Neuronal stem cell (in vitro differentiated cells): ENCODE results near the gene LDLRAP1.

ENCODE experiments used
- DNase-seq: peaks from one replicate; pipeline ENCODE4 v3.0.0-alpha.2; 2013; ENCODE audit warnings: low spot score
- H2AFZ ChIP-seq: one replicate; pipeline ENCODE4 v1.6.1; 2013; ENCODE audit warnings: mild to moderate bottlenecking, low read length, inconsistent platforms
- H2AK5ac ChIP-seq: 2 replicates; pipeline ENCODE4 v1.6.1; 2013; ENCODE audit warnings: low read depth, mild to moderate bottlenecking, inconsistent platforms, low read length, moderate library complexity, mixed read lengths
- H2BK120ac ChIP-seq: 2 replicates; pipeline ENCODE4 v1.6.1; 2013; ENCODE audit warnings: low read depth, mild to moderate bottlenecking, inconsistent platforms, low read length, moderate library complexity, mixed read lengths
- H2BK12ac ChIP-seq: one replicate; pipeline ENCODE4 v1.6.1; 2013; ENCODE audit warnings: low read length, inconsistent platforms
- H2BK15ac ChIP-seq: 2 replicates; pipeline ENCODE4 v1.6.1; 2013; ENCODE audit warnings: mild to moderate bottlenecking, low read length, inconsistent platforms, mixed read lengths
- H2BK5ac ChIP-seq: one replicate; pipeline ENCODE4 v1.6.1; 2013; ENCODE audit warnings: inconsistent platforms, mild to moderate bottlenecking, low read length, moderate library complexity
- H3K14ac ChIP-seq: one replicate; pipeline ENCODE4 v1.6.1; 2013; ENCODE audit warnings: low read length, inconsistent platforms
- H3K18ac ChIP-seq: 2 replicates; pipeline ENCODE4 v1.6.1; 2013; ENCODE audit warnings: low read length, inconsistent platforms
- H3K23ac ChIP-seq: 2 replicates; pipeline ENCODE4 v1.6.1; 2013; ENCODE audit warnings: low read depth, mild to moderate bottlenecking, mixed read lengths, low read length, inconsistent platforms; ENCODE audit not compliant: poor library complexity
- H3K27ac ChIP-seq: replicated peaks from 3 replicates; pipeline ENCODE4 v1.5.1; 2013; ENCODE audit warnings: low read length, inconsistent platforms
- H3K27me3 ChIP-seq, 3 experiments: 2 replicates each; pipeline ENCODE4 v1.6.1; 2013; ENCODE audit warnings: low read length in 3 of 3, mild to moderate bottlenecking in 2 of 3, inconsistent platforms in 1 of 3, low read depth in 1 of 3, mixed read lengths in 1 of 3, moderate library complexity in 1 of 3; ENCODE audit not compliant: control insufficient read depth in 3 of 3, insufficient read depth in 3 of 3
- H3K36me3 ChIP-seq, 2 donors: replicated peaks in 1 of 2; 2 replicates each; pipeline ENCODE4 v1.6.1; 2013; ENCODE audit warnings: low read length in 2 of 2; ENCODE audit not compliant: control insufficient read depth in 2 of 2, insufficient read depth in 2 of 2
- H3K4ac ChIP-seq: 2 replicates; pipeline ENCODE4 v1.6.1; 2013; ENCODE audit warnings: inconsistent platforms, mild to moderate bottlenecking, low read length, moderate library complexity
- H3K4me1 ChIP-seq, 2 donors: 1 replicate in 1 of 2; 2 replicates in 1 of 2; pipeline ENCODE4 v1.6.1; 2013; ENCODE audit warnings: low read length in 2 of 2, low read depth in 1 of 2; ENCODE audit not compliant: control insufficient read depth in 2 of 2, insufficient read depth in 1 of 2
- H3K4me2 ChIP-seq: one replicate; pipeline ENCODE4 v1.6.1; 2013; ENCODE audit warnings: mild to moderate bottlenecking, low read length, inconsistent platforms; ENCODE audit not compliant: insufficient read depth, poor library complexity, severe bottlenecking
- H3K4me3 ChIP-seq, 2 donors: 2 replicates each; pipeline ENCODE4 v1.5.1; 2013; ENCODE audit warnings: low read length in 2 of 2, mild to moderate bottlenecking in 2 of 2, inconsistent platforms in 1 of 2, moderate library complexity in 1 of 2
- H3K79me1 ChIP-seq: one replicate; pipeline ENCODE4 v1.6.1; 2013; ENCODE audit warnings: low read depth, mild to moderate bottlenecking, inconsistent platforms, low read length, moderate library complexity
- H3K9ac ChIP-seq: one replicate; pipeline ENCODE4 v1.6.1; 2013; ENCODE audit warnings: mild to moderate bottlenecking, low read depth, low read length, inconsistent platforms; ENCODE audit not compliant: poor library complexity
- H3K9me3 ChIP-seq, 2 donors: replicated peaks in 1 of 2; 2 replicates each; pipeline versions ENCODE3 to v1.6.1; 2013; ENCODE audit warnings: low read length in 2 of 2, mild to moderate bottlenecking in 2 of 2, inconsistent platforms in 1 of 2, low read depth in 1 of 2, mixed read lengths in 1 of 2, moderate library complexity in 1 of 2; ENCODE audit not compliant: control insufficient read depth in 2 of 2, insufficient read depth in 1 of 2
- H4K8ac ChIP-seq: one replicate; pipeline ENCODE4 v1.6.1; 2013; ENCODE audit warnings: low read depth, mild to moderate bottlenecking, inconsistent platforms, low read length, moderate library complexity
- H4K91ac ChIP-seq: one replicate; pipeline ENCODE4 v1.6.1; 2013; ENCODE audit warnings: low read length, low read depth, mild to moderate bottlenecking, inconsistent platforms; ENCODE audit not compliant: poor library complexity
- WGBS, 2 donors: extraction: QIAGEN DNeasy Blood & Tissue Kit; methylation state at CpG; one replicate each; pipeline ENCODE4 v1.1.7; 2013; ENCODE audit warnings: missing lambda C conversion rate in 2 of 2, mixed read lengths in 1 of 2; ENCODE audit not compliant: insufficient read length in 2 of 2, insufficient replicate concordance in 1 of 2; ENCODE audit errors: extremely low coverage in 2 of 2; 5-methylcytosine and 5-hydroxymethylcytosine counted together

Gene LDLRAP1

GRCh38 chr1:25562928-25563283, 19.5 kb downstream of the LDLRAP1 start:
- no CpG with 5 or more reads among the region's 9 CpGs for WGBS, 2 donors

DNA sequence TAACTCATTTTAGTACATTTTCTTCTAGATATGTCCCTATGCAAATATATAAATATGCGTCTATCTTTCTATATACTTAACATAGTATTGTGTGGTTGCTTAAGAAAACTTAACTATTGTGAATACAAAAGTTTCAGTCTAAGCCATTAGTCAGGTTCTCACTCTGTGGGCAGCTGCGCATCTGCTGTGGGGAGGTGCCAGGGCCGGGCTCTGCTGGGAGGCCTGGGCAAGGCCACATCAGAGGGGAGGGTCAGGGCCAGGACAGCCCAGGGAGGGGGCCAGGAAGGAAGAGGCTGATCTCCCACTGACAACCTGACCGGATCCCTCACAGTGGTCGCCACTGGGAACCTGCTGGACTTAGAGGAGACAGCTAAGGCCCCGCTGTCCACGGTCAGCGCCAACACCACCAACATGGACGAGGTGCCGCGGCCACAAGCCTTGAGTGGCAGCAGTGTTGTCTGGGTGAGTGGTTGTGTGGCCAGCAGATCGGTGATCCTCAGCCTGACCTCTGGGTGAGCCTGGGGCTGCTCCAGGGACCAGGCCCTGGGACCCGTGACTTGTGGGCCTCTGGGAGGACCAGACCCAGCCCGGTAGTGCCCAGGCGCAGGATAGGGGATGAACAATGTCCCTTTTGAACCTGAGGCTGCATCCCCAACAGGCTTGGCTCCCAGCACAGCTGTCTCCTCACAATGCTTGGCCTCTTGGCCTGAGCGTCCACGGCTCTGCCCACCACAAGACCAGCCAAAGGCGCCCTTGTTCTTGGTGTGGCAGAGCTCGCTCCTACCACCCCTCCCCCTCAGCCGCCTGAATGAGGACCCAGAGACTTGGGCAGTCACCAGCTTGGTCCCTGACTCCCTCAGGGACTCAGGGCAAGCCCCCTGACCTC, 20.2 kb downstream of the LDLRAP1 start:
- H4K91ac ChIP-seq, result no peak overlapping the region
- no peaks in the 10 kb centered on the region for H3K9me3 ChIP-seq
- no peak for DNase-seq
- H3K4me3 ChIP-seq, result no peak overlapping the region
- no peak overlapping the region for H2BK12ac ChIP-seq
- H3K27ac ChIP-seq, result no peak overlapping the region
- peak overlapping the region; percentile 86 for H3K14ac ChIP-seq
- peak overlapping the region; percentile 56 for H3K23ac ChIP-seq
- H3K27me3 ChIP-seq, result no peaks in the 10 kb centered on the region
- no peak overlapping the region for H2BK120ac ChIP-seq
- peaks cover 41 to 47% of the 10 kb centered on the region in 2 donors for H3K4me1 ChIP-seq
- H2BK5ac ChIP-seq, result no peak overlapping the region
- H3K36me3 ChIP-seq, result no peaks in the 10 kb centered on the region
- H2AK5ac ChIP-seq, result peak overlapping the region; percentile 77
- H3K9ac ChIP-seq, result peak overlapping the region; percentile 35
- no peak overlapping the region for H2AFZ ChIP-seq
- WGBS, 2 donors, result no CpG with 5 or more reads among the region's 20 CpGs
- H3K18ac ChIP-seq, result peak overlapping the region; percentile 67
- H3K4ac ChIP-seq, result no peak overlapping the region
- peak overlapping the region; percentile 27 for H2BK15ac ChIP-seq
- H4K8ac ChIP-seq, result no peak overlapping the region
- H3K4me2 ChIP-seq, result no peak overlapping the region
- H3K79me1 ChIP-seq, result no peaks in the 10 kb centered on the region

More at GRCh38 chr1:25562928-25563283, 19.5 kb downstream of the LDLRAP1 start:
- H3K4me1 ChIP-seq, result peaks cover 34 to 43% of the 10 kb centered on the region in 2 donors
- H3K27me3 ChIP-seq, result no peaks in the 10 kb centered on the region
- H2BK5ac ChIP-seq, result no peak overlapping the region
- no peaks in the 10 kb centered on the region for H3K79me1 ChIP-seq
- no peak overlapping the region for H2AK5ac ChIP-seq
- H2BK12ac ChIP-seq, result no peak overlapping the region
- no peak overlapping the region for H3K27ac ChIP-seq
- no peak overlapping the region for H3K4ac ChIP-seq
- H3K4me2 ChIP-seq, result no peak overlapping the region
- no peak overlapping the region for H2BK120ac ChIP-seq
- H4K8ac ChIP-seq, result no peak overlapping the region
- no peak overlapping the region for H2BK15ac ChIP-seq
- no peaks in the 10 kb centered on the region for H3K36me3 ChIP-seq
- no peak overlapping the region for H4K91ac ChIP-seq
- no peaks in the 10 kb centered on the region for H3K9me3 ChIP-seq
- H2AFZ ChIP-seq, result no peak overlapping the region
- no peak overlapping the region for H3K14ac ChIP-seq
- H3K9ac ChIP-seq, result no peak overlapping the region
- no peak overlapping the region for H3K4me3 ChIP-seq
- no peak overlapping the region for H3K23ac ChIP-seq
- DNase-seq, result no peak
- H3K18ac ChIP-seq, result no peak overlapping the region

DNA sequence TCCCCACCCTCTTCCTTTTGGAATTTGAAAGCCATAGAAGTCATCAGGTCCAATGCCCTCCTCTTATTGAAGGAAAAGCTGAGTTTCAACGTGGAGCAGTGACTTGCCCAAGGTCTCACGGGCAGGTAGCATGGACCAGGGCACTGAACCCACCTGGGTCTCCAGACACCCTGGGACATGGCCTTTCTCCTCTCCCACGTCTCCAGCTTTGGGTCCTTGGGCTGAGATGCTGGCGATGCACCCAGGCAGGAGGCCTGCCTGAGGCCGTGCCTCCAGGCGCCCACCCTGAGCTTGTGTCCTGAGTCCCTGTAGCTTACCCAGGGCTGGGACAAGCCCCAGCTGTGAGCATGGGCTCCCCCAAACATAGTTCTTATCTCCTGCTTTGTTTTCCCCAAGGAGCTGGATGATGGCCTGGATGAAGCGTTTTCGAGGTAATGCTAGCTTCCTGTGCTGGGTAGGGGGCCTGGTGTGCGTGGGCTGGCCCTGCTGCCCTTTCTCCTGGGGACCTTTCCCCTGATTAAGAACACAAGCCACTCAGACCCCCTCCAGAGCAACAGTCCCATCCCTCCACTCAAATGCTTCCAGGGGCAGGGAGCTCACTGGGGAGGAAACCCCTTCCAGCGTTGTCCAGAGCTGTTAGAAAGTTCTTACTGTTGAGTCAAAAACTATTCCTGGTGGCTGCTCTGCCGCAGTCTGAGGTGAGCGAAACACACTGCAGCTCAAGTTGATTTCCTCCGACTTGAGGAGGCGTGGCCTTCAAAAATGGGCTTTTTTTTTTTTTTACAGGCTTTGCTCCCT, 21.6 kb downstream of the LDLRAP1 start:
- Histone ChIP-seq H3K27me3 (no peaks in the 10 kb centered on the region), H3K27ac (no peak overlapping the region)
- WGBS, 2 donors, result no CpG with 5 or more reads among the region's 14 CpGs

GRCh38 chr1:25565626-25566025, 22.2 kb downstream of the LDLRAP1 start:
- no peak overlapping the region for H4K91ac ChIP-seq
- no peak overlapping the region for H3K4me3 ChIP-seq
- no peak overlapping the region for H2BK5ac ChIP-seq
- H2BK120ac ChIP-seq, result no peak overlapping the region
- no peak for DNase-seq
- H3K4me2 ChIP-seq, result no peak overlapping the region
- no CpG with 5 or more reads among the region's 8 CpGs for WGBS, 2 donors
- H2BK12ac ChIP-seq, result no peak overlapping the region
- H3K27me3 ChIP-seq, result no peaks in the 10 kb centered on the region
- no peaks in the 10 kb centered on the region for H3K79me1 ChIP-seq
- no peak overlapping the region for H4K8ac ChIP-seq
- no peak overlapping the region for H3K4ac ChIP-seq
- no peak overlapping the region for H3K23ac ChIP-seq
- no peaks in the 10 kb centered on the region for H3K9me3 ChIP-seq
- H3K14ac ChIP-seq, result no peak overlapping the region
- H2AK5ac ChIP-seq, result no peak overlapping the region
- H2AFZ ChIP-seq, result peak overlapping the region; percentile 12
- H2BK15ac ChIP-seq, result no peak overlapping the region
- no peak overlapping the region for H3K9ac ChIP-seq
- peaks cover 48 to 57% of the 10 kb centered on the region in 2 donors for H3K4me1 ChIP-seq
- no peaks in the 10 kb centered on the region for H3K36me3 ChIP-seq
- H3K18ac ChIP-seq, result peak overlapping the region; percentile 1
- no peak overlapping the region for H3K27ac ChIP-seq

More for the DNA sequence above, 21.6 kb downstream of the LDLRAP1 start:
- H3K4me1 ChIP-seq, result peaks cover 48 to 53% of the 10 kb centered on the region in 2 donors
- no peak overlapping the region for H3K4me3 ChIP-seq
- no peak overlapping the region for H2BK12ac ChIP-seq
- H2BK120ac ChIP-seq, result no peak overlapping the region
- no peak overlapping the region for H2BK5ac ChIP-seq
- H3K9me3 ChIP-seq, result no peaks in the 10 kb centered on the region
- H2BK15ac ChIP-seq, result peak overlapping the region; percentile 2
- H2AK5ac ChIP-seq, result peak overlapping the region; percentile 3
- no peak overlapping the region for H4K91ac ChIP-seq
- no peak overlapping the region for H3K4me2 ChIP-seq
- no peak overlapping the region for H3K23ac ChIP-seq
- H3K4ac ChIP-seq, result no peak overlapping the region
- H3K18ac ChIP-seq, result peak overlapping the region; percentile 46
- no peak for DNase-seq
- no peaks in the 10 kb centered on the region for H3K79me1 ChIP-seq
- H4K8ac ChIP-seq, result no peak overlapping the region
- no peak overlapping the region for H3K14ac ChIP-seq
- H3K9ac ChIP-seq, result no peak overlapping the region
- H3K36me3 ChIP-seq, result no peaks in the 10 kb centered on the region
- peak overlapping the region; percentile 12 for H2AFZ ChIP-seq
